AG09319 (cell line): ENCODE results near the gene MAST4.

Experiments
- DNase-seq: peaks from one replicate; pipeline ENCODE4 v3.0.0-alpha.2; 2010; ENCODE audit warnings: low read depth; ENCODE audit errors: extremely low read depth
- CTCF ChIP-seq: IDR thresholded peaks from 2 replicates; pipeline ENCODE4 v1.5.1; 2011; ENCODE audit warnings: low read depth, mild to moderate bottlenecking, inconsistent platforms, low read length, moderate library complexity

Gene MAST4

GRCh38 chr5:67182301-67182790 is 586.2 kb downstream of the MAST4 start:
- no peak for TF ChIP-seq CTCF
- no peak for DNase-seq

GRCh38 chr5:67183859-67184258 is 587.7 kb downstream of the MAST4 start:
- no peak for DNase-seq
- no peak for TF ChIP-seq CTCF

GRCh38 chr5:67187006-67187715 is 591.0 kb downstream of the MAST4 start:
- TF ChIP-seq CTCF = no peak
- no peak for DNase-seq

- TF ChIP-seq CTCF = no peak
These were observed 592.3 kb downstream of the MAST4 start for GRCh38 chr5:67188274-67189078.

GRCh38 chr5:67189079-67189354 is 592.8 kb downstream of the MAST4 start:
- DNase-seq = no peak
- TF ChIP-seq CTCF = no peak

More at GRCh38 chr5:67188274-67189078, 592.3 kb downstream of the MAST4 start:
- no peak for DNase-seq

GRCh38 chr5:67189931-67190330 is 593.7 kb downstream of the MAST4 start:
- no peak for DNase-seq
- TF ChIP-seq CTCF = no peak

- TF ChIP-seq CTCF = no peak
- no peak for DNase-seq
These were observed 594.2 kb downstream of the MAST4 start for GRCh38 chr5:67190410-67190809.
